Measurements from ENCODE around the gene TRRAP.

Gene TRRAP

DNA sequence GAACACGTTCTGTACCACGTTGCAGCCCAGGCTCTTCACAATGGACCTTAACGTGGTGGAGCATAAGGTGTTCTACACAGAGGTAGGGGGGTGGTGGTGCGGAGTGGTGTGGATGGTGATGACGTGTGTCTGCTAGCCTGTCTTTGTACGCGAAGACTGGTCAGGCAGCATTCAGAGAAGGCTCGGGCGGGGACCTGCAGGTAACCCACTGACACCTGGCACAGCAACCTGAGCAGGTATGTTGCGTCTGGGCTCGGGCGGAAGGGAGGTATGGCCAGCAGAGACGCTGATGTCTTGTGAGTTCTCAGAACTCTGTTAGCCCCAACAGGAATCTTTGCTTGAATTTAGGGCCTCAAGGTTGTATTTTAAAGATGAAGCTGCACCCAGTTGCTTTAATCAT, 55.0 kb downstream of the TRRAP start:
- no peak for DNase-seq (ENCODE audit: low read depth)
- no peak overlapping the region for H3K4me3 ChIP-seq (ENCODE audit: low read depth, low read length)

DNA sequence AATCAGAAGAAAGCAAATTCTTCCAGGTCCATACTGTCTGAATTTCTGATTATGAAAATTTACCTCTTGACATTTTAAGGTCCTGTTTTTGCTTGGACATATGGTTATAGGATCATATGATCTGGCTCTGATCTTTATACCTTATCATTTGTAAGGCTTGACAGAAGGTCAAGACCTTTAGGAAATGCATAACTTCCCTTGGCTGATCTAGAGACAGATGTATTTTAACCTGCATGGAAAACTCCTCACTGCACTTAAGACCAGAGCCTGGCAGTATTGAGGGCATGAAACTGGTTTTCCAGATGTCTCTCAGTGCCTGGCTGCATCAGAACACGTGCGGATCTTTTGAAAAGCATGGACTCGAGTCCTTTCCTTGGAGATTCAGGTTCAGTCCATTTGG, 55.9 kb downstream of the TRRAP start:
- no peak overlapping the region for H3K4me3 ChIP-seq (ENCODE audit: low read depth, low read length)
- no peak for DNase-seq (ENCODE audit: low read depth)

DNA sequence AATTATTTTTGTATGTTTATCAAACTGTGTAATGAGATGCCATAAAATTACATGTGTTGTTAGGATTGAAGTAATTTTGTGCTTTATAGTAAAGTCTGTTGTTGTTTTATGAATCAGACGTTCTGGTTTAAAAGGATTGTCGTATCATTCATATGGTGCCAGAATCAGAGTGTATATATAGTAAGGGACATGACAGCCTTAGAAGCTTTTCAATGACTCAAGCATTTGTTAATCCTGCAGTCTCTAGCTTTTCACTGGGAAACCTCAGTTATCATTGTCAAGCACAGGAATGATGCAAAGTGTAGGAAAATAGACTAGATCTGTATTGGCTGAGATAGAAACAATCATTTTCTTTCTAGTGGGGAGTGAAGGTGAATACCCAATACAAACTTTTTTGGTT, 57.5 kb downstream of the TRRAP start:
- no peak for DNase-seq (ENCODE audit: low read depth)

DNA sequence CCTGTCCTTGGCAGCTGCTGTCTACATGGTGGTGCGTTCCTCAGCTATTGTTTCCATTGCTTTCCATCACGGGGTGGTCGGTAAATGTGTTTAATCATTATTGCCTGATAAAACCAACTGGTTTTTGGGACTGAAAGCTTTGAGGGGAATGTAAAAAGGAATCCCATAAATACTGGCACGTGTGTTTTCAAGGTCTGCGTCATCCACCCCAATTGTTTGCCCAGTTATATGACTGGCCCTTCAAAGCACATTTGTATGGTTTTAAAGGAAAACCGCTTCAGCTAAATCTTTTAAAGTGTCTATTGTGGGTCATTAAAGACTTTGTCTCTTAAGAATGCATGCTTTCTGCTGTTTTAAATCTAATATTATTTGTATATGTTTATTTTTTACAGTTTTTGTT, 65.0 kb downstream of the TRRAP start:
- no peak for DNase-seq (ENCODE audit: low read depth)
- no peak overlapping the region for H3K4me3 ChIP-seq (ENCODE audit: low read depth, low read length)

More for the DNA sequence above, 57.5 kb downstream of the TRRAP start:
- H3K4me3 ChIP-seq (ENCODE audit: low read depth, low read length), result no peak overlapping the region

DNA sequence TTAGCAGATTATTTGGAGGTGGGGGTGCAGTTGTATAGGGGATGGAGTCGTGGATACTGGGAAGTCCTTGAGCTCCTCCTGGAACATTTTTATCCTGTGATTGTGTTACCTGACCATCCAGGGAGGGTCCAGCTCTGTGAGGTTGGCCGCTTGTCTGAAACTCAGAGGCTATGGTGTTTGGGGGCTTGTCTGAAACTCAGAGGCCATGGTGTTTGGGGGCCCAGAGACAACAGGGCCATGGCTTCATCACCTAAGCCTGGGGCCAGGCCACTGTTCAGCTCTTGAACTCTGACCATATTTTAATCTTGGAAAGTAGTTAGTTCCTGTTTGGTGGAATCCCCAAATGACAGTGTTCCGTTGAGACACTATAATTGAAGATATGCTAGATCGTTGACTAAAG, 66.1 kb downstream of the TRRAP start:
- DNase-seq (ENCODE audit: low read depth), result no peak
- H3K4me3 ChIP-seq (ENCODE audit: low read depth, low read length), result no peak overlapping the region

DNA sequence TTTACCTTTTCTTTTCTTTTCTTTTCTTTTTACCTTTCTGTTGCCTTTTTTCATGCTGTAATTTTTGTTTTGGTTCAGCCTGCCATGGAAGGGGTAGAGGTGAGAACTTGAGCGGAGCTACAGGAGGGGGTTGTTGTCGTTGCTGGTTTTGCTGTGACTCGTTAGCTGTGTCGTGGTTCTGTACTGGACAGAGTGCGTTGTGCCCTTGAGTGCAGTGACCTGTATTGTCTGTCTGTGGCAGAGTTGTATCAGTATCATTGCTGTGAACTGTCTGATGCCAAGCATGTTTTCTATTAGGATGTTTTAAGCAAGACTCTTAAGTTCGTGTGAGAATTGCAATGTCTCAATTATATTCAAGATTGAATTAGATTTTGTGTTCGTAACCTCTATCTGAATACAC, 67.5 kb downstream of the TRRAP start:
- no peak for DNase-seq (ENCODE audit: low read depth)

DNA sequence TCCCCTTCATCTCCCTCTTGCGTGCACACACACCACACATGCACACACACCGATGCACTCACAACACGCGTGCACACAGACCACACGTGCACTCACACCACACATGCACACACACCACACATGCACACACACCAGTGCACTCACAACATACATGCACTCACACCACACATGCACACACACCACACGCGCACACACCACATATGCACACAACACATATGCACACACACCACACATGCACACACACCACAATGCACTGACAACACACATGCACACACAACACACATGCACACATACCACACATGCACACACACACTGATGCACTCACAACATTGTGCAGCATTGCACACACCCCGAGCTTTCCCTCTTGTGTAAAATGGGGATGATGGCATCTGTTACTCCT, 68.1 kb downstream of the TRRAP start:
- H3K4me3 ChIP-seq (ENCODE audit: low read depth, low read length), result no peak overlapping the region
- no peak for DNase-seq (ENCODE audit: low read depth)

More for the DNA sequence above, 67.5 kb downstream of the TRRAP start:
- H3K4me3 ChIP-seq (ENCODE audit: low read depth, low read length), result no peak overlapping the region

DNA sequence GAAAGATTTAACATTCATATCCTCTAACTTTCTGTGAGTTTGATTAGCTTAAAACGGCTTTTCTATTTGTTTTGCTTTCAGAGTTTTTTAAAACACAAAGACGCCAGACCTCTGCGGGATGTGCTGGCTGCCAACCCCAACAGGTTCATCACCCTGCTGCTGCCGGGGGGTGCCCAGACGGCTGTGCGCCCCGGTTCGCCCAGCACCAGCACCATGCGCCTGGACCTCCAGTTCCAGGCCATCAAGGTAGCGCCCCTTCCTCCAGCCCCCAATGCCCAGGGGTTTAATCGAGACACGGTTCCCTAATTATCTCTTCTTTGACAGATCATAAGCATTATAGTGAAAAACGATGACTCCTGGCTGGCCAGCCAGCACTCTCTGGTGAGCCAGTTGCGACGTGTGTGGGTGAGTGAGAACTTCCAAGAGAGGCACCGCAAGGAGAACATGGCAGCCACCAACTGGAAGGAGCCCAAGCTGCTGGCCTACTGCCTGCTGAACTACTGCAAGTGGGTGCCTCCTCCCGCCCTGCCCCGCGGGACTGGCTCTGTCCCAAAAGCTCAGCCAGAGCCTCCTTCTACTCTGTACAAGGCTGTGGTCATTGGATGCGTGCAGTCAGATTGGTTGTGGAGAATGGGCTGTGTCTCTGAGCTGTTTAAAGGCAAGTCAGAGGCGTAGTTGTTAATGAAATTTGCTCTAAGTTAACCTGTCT, 71.2 kb downstream of the TRRAP start:
- H3K4me3 ChIP-seq (ENCODE audit: low read depth, low read length), result no peak overlapping the region
- no peak for DNase-seq (ENCODE audit: low read depth)

DNA sequence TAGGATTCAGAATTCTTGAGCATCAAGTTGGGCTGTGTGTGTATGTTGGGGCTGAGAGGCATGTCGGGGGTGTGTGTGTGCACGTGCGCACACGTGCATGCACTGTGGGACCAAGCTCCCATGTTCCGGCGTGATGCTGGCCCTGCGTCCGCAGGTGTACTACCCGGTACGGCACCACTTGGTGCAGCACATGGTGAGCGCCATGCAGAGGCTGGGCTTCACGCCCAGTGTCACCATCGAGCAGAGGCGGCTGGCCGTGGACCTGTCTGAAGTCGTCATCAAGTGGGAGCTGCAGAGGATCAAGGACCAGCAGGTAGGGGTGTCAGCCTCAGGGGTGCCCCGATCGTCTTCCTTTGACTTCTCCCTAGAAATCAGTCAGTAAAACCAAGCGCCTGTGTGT, 77.7 kb downstream of the TRRAP start:
- no peak for DNase-seq (ENCODE audit: low read depth)
- no peak overlapping the region for H3K4me3 ChIP-seq (ENCODE audit: low read depth, low read length)

DNA sequence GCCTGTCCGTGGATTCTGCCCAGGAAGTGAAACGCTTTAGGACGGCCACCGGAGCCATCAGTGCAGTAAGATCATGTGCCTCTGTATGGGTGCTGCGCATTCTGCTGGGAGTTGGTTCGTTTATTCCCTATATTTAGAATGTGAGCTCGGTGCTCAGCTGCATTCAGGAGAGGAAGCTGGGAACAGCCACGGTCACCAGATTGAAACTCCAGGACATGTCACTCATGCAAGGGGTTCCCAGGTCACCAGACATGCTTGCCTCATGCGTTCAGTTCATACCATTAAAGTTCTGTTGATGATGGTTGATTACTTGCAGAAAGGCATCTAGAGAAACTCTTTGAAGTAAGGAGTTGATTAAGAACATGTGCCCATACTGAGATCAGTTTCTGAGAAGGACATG, 78.1 kb downstream of the TRRAP start:
- no peak for DNase-seq (ENCODE audit: low read depth)
- H3K4me3 ChIP-seq (ENCODE audit: low read depth, low read length), result no peak overlapping the region

DNA sequence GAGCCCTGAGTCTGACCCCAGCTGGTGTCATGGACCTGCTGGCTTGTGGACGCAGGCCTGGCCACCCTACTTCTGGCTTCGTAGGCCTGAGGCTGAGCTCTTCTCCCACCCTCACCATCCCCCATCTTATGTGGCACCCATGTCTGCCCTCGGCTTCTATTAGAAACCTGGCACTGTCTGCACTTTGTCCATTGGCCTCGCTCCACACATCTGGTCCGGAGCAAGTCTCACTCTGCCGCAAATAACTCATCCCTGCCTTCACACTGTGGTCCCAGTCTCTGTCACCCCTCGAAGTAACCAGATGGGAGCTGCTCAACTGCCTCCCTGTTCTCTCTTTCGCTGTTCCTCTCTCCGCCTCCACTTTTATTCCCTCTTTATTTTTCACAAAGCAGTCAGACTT, 78.6 kb downstream of the TRRAP start:
- DNase-seq (ENCODE audit: low read depth), result no peak
- no peak overlapping the region for H3K4me3 ChIP-seq (ENCODE audit: low read depth, low read length)

DNA sequence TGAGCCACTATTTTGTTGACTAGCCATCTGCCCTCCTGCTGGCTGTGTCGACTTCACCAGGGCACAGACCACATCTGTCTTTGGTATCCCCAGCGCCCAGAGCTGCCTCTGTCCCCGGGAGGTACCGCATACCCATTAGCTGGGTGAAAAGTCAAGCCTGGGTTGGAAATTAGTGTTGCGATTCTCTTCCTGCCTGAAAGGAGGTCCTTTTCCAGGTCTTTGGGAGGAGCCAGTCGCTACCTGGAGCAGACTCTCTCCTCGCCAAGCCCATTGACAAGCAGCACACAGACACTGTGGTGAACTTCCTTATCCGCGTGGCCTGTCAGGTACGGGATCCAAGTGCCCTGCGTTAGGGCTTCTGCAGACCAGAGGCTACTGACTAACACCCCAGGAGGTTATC, 79.4 kb downstream of the TRRAP start:
- no peak overlapping the region for H3K4me3 ChIP-seq (ENCODE audit: low read depth, low read length)
- no peak for DNase-seq (ENCODE audit: low read depth)

DNA sequence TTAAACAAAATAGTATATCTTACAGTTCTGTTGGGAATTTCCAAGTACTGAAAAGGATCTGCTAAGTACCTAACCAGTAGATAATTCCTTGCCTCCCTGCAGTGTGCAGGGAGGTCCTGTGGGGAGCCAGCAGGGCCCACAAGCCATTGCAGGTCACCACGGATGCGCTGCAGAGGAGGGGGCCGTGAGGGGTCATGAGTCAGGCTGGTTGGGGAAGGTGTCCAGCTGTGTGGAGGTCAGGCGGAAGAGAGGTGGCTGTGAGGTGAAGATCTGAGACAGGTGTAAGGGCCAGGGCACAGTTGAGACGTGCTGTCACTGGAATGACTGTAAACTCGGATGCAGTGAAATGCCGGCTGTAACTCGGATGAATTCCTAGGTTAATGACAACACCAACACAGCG, 80.6 kb downstream of the TRRAP start:
- DNase-seq (ENCODE audit: low read depth), result no peak
- H3K4me3 ChIP-seq (ENCODE audit: low read depth, low read length), result no peak overlapping the region

DNA sequence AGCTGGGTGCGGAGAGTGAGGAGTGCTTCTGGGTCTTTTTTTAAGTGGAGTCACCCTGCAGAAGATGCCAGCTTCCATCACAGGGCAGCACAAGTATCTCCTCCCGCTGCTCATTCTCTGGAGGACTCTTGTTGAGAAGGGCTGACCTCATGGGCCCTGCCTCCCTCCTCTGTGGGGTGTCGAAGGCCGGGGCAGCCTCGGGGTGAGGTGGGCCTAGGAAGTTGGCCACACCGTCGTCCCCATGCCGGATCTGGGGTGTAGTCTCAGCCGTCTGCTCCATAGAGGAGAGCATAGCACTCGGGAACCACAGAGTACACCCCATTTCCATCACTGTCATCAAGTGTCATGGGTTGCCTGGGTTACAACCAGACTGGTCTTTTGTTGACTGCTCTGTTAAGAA, 85.0 kb downstream of the TRRAP start:
- DNase-seq (ENCODE audit: low read depth), result no peak

DNA sequence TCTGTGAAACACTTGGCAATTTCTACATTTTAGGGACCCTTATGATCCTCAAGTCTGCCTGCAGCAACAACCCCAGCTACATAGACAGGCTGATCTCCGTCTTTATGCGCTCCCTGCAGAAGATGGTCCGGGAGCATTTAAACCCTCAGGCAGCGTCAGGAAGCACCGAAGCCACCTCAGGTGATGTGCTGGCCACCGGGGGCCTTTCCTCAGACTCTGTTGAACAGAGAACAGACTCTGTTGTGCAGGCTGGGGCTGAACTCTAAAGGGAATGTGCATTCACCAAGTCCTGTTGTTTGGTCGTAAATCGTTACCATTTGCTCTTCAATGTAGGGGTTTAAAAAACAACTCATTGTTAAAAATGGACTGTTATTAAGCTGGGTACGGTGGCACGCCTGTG, 86.3 kb downstream of the TRRAP start:
- H3K4me3 ChIP-seq (ENCODE audit: low read depth, low read length), result no peak overlapping the region

More for the DNA sequence above, 85.0 kb downstream of the TRRAP start:
- no peak overlapping the region for H3K4me3 ChIP-seq (ENCODE audit: low read depth, low read length)

DNA sequence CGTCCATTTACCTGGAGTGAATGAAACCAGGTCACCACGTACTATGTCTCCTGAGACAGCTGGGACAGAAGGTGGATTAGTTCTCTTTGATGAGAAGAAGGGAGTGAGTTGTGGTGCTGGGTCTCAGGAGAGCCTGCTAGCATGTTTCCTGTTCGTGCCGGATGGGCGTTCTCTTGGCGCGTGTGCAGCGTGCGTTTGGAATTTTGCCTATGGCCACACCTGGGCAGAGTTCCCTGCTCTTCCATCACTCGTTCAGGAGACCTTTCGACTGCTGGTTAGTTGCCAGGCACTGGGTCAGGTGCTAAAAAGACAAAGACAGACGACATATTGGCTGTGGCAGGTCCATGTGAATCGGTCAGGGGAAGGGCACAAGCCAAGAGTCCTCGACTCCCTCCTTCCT, 90.3 kb downstream of the TRRAP start:
- no peak overlapping the region for H3K4me3 ChIP-seq (ENCODE audit: low read depth, low read length)
- DNase-seq (ENCODE audit: low read depth), result no peak

More for the DNA sequence above, 86.3 kb downstream of the TRRAP start:
- DNase-seq (ENCODE audit: low read depth), result no peak

DNA sequence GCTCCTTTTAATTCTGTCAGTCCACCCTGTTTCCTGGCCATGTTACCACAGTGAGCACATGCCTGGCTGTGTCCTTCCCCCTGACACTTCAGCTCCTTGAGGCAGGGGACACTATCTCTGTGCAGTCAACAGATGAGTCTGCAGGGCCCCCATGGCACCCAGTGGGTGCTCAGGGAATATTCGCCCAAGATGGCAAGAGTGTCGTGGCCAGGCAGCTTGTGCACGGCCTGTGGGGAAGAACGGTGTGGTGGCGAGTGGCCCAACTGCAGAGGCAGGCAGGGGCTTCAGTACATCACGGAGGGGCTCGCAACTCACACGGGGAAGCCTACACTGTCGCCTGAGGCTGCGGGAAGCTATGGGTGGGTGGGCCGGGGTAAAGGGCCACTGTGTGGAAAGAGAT, 91.1 kb downstream of the TRRAP start:
- no peak overlapping the region for H3K4me3 ChIP-seq (ENCODE audit: low read depth, low read length)

DNA sequence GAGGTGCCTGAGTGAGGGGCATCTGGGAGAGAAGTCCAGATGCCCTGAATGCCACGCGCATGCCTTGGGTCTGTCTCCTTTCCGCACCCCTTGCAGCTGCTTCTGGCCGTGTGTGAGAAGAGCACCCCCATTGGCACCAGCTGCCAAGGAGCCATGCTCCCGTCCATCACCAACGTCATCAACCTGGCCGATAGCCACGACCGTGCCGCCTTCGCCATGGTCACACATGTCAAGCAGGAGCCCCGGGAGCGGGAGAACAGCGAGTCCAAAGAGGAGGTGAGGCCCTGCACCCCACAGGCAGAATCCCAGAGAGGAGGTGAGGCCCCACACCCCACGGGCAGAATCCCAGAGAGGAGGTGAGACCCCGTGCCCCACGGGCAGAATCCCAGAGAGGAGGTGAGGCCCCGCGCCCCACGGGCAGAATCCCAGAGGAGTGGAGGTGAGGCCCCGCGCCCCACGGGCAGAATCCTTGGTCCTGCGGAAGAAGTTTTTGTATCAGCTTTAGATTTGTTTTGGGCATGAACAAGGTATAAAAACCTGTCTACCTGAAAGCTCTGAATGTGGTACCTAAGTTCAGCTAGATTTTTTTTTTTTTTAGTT, 91.8 kb downstream of the TRRAP start:
- no peak overlapping the region for H3K4me3 ChIP-seq (ENCODE audit: low read depth, low read length)
- no peak for DNase-seq (ENCODE audit: low read depth)

More for the DNA sequence above, 91.1 kb downstream of the TRRAP start:
- no peak for DNase-seq (ENCODE audit: low read depth)

DNA sequence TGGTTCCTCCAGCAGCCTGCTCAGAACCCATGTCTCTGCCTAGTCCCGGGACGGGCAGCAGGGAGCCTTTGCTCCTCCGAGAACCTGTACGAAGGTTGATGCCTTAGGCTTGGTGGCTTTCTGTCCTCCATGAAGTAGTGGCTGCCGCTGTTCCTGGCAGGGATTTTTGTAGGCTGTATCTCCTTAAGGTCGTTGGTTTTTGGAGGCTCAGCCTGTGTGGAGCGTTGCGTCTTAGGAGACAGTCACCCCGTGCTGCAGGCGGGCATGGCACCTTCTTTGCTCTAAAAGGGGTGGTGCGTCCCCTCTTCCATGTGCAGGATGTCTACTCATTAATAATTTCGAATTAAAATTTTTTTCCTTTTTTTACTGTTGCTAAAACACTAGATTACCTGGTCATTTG, 92.5 kb downstream of the TRRAP start:
- no peak for DNase-seq (ENCODE audit: low read depth)
- H3K4me3 ChIP-seq (ENCODE audit: low read depth, low read length), result no peak overlapping the region

DNA sequence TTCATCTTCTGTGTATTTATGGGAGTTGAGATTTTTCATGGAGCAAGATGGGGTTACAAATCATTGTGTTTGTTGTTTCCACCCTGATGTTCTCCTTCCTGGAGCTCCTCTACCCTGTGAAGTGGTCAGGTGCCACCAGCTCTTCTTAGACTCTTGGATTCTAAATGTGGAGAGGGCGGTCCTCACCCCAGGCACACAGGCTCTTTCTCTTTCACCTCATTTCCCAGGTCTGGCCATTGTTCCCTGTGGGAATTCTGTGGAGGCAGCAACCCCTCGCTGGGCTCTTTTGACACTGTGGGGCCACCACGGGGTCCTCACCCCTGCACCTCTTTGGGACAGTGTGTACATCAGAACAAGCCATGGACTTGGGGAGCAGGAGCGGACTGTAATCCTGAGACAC, 95.9 kb downstream of the TRRAP start:
- DNase-seq (ENCODE audit: low read depth), result no peak
- H3K4me3 ChIP-seq (ENCODE audit: low read depth, low read length), result no peak overlapping the region

Measured in skeletal muscle cell (primary cell).